Neural cell (in vitro differentiated cells): Measurements from ENCODE around the gene OSBPL7.
"Not testable (repeated sequence)": the region's sequence is repeated elsewhere in the genome, so short reads cannot be mapped to it uniquely, and the experiment has no call there.

ENCODE experiments used
- CTCF ChIP-seq: fragments of 450-650 bp; IDR thresholded peaks from 2 replicates; pipeline ENCODE4 v1.5.1; 2014; ENCODE audit warnings: antibody characterized with exemption, mild to moderate bottlenecking, moderate library complexity; ENCODE audit not compliant: poor library complexity, severe bottlenecking
- EZH2 ChIP-seq: fragments of 200-600, 300-800 bp; shearing (Covaris generic), sonication (generic); IDR thresholded peaks from 2 replicates; pipeline ENCODE4 v1.6.1; 2014; ENCODE audit warnings: antibody characterized with exemption, low read length, borderline replicate concordance, mild to moderate bottlenecking; ENCODE audit not compliant: insufficient read depth, poor library complexity, severe bottlenecking
- MXI1 ChIP-seq: fragments of 450-650 bp; conservative IDR thresholded peaks from 2 replicates; pipeline ENCODE4 v1.6.1; 2014; ENCODE audit warnings: antibody characterized with exemption, mild to moderate bottlenecking; ENCODE audit not compliant: poor library complexity, severe bottlenecking
- POLR2AphosphoS5 ChIP-seq: IDR thresholded peaks from 2 replicates; pipeline ENCODE4 v1.6.1; 2012
- REST ChIP-seq: IDR thresholded peaks from 2 replicates; pipeline ENCODE4 v1.6.1; 2012; ENCODE audit warnings: borderline replicate concordance
- SMC3 ChIP-seq: fragments of 450-650 bp; conservative IDR thresholded peaks from 2 replicates; pipeline ENCODE4 v1.6.1; 2014; ENCODE audit warnings: antibody characterized with exemption, mild to moderate bottlenecking, moderate library complexity; ENCODE audit not compliant: poor library complexity
- TAF1 ChIP-seq: IDR thresholded peaks from 2 replicates; pipeline ENCODE4 v1.6.1; 2012; ENCODE audit warnings: low read depth

GRCh38 chr17:47773649-47774048 is 47.9 kb downstream of the OSBPL7 start:
- not testable (repeated sequence) for TF ChIP-seq CTCF, POLR2AphosphoS5, EZH2, TAF1, REST, MXI1, SMC3
